HepG2 (cell line): Measurements from ENCODE around the gene APOD. TPM values are rescaled to one million over a fixed set of nuclear protein-coding genes. Genes with fewer than 3 reads are reported as not detected.

Experiments
- FOXC1 ChIP-seq: sonication (generic); formaldehyde crosslinking; IDR thresholded peaks from 2 replicates; pipeline ENCODE4 v1.8.0; 2022; ENCODE audit warnings: mild to moderate bottlenecking, missing genetic modification reagents, borderline replicate concordance
- MXD1 ChIP-seq: sonication (generic); formaldehyde crosslinking; IDR thresholded peaks from 2 replicates; pipeline ENCODE4 v1.4.0; 2020; ENCODE audit warnings: mild to moderate bottlenecking, missing genetic modification reagents
- MYNN ChIP-seq: sonication (generic); formaldehyde crosslinking; IDR thresholded peaks from 2 replicates; pipeline ENCODE4 v1.4.0; 2020; ENCODE audit warnings: mild to moderate bottlenecking, low read depth, missing genetic modification reagents
- NFRKB ChIP-seq: fragments of 450-650 bp; IDR thresholded peaks from 2 replicates; pipeline ENCODE4 v1.6.1; 2017
- POGK ChIP-seq: sonication (generic); formaldehyde crosslinking; conservative IDR thresholded peaks from 2 replicates; pipeline ENCODE4 v1.8.0; 2022; ENCODE audit warnings: mild to moderate bottlenecking, moderate library complexity, missing genetic modification reagents
- RFXAP ChIP-seq: sonication (generic); formaldehyde crosslinking; IDR thresholded peaks from 2 replicates; pipeline ENCODE4 v1.4.0; 2020; ENCODE audit warnings: missing genetic modification reagents, borderline replicate concordance
- ZBTB43 ChIP-seq: sonication (generic); formaldehyde crosslinking; conservative IDR thresholded peaks from 2 replicates; pipeline ENCODE4 v1.4.0; 2020; ENCODE audit warnings: missing genetic modification reagents
- ZFYVE20 ChIP-seq: sonication (generic); formaldehyde crosslinking; IDR thresholded peaks from 2 replicates; pipeline ENCODE4 v1.8.0; 2023; ENCODE audit warnings: low read depth, mild to moderate bottlenecking, moderate library complexity, missing genetic modification reagents, borderline replicate concordance
- ZNF235 ChIP-seq: sonication (generic); formaldehyde crosslinking; IDR thresholded peaks from 2 replicates; pipeline ENCODE4 v1.8.1; 2023; ENCODE audit warnings: mild to moderate bottlenecking, missing genetic modification reagents, borderline replicate concordance
- ZNF264 ChIP-seq: sonication (generic); formaldehyde crosslinking; IDR thresholded peaks from 2 replicates; pipeline ENCODE4 v1.4.0; 2020; ENCODE audit warnings: missing genetic modification reagents
- ZNF34 ChIP-seq: sonication (generic); formaldehyde crosslinking; IDR thresholded peaks from 2 replicates; pipeline ENCODE4 v1.4.0; 2020; ENCODE audit warnings: mild to moderate bottlenecking, missing genetic modification reagents, borderline replicate concordance
- ZNF619 ChIP-seq: sonication (generic); formaldehyde crosslinking; IDR thresholded peaks from 2 replicates; pipeline ENCODE4 v1.4.0; 2020; ENCODE audit warnings: mild to moderate bottlenecking, missing genetic modification reagents
- polyA plus RNA-seq, 8 experiments: library from polyadenylated mRNA; depleted of rRNA in 3 of 8; stranded (reverse) in 7 of 8; unstranded in 1 of 8; fragments of >200 nt; fragmentation: Illumina TruSeq in 4 of 8; extraction: Trizol in 4 of 8; gene quantifications; 2 replicates each; pipeline versions ENCODE4 v1.2.1 to v1.2.3, GENCODE V29; 2011 to 2016; ENCODE audit warnings: low read depth in 4 of 8, missing spikeins in 1 of 8, mixed read lengths in 1 of 8; ENCODE audit not compliant: insufficient read depth in 1 of 8
- total RNA-seq, 5 experiments: library from RNA; depleted of rRNA; stranded (reverse); fragments of >200 nt; fragmentation: Illumina TruSeq; extraction: Trizol; gene quantifications; 2 replicates each; pipeline ENCODE4 v1.2.3, GENCODE V29; 2016; ENCODE audit warnings: low read depth in 1 of 5
- TF ChIP-seq, protein P1 (sequence below), 2 experiments: IDR thresholded peaks; 2 replicates each; pipeline ENCODE4 v1.6.1; 2011 to 2012; ENCODE audit warnings: low read length in 2 of 2, borderline replicate concordance in 1 of 2, low read depth in 1 of 2, mild to moderate bottlenecking in 1 of 2, moderate library complexity in 1 of 2
- TF ChIP-seq, protein P2 (sequence below): sonication (generic); formaldehyde crosslinking; IDR thresholded peaks from 2 replicates; pipeline ENCODE4 v1.5.0; 2020; ENCODE audit warnings: mild to moderate bottlenecking, missing genetic modification reagents, borderline replicate concordance

The APOD gene
- total and polyA plus RNA-seq, 2 of the 13 experiments (the other 11 are each of a cell fraction or from before 2014, with no cell fraction given), result not detected

GRCh38 chr3:195542698-195543499 is 40.8 kb downstream of the APOD start, which contains the start of gene PPP1R2 (continued):
- TF ChIP-seq, protein P1, sequence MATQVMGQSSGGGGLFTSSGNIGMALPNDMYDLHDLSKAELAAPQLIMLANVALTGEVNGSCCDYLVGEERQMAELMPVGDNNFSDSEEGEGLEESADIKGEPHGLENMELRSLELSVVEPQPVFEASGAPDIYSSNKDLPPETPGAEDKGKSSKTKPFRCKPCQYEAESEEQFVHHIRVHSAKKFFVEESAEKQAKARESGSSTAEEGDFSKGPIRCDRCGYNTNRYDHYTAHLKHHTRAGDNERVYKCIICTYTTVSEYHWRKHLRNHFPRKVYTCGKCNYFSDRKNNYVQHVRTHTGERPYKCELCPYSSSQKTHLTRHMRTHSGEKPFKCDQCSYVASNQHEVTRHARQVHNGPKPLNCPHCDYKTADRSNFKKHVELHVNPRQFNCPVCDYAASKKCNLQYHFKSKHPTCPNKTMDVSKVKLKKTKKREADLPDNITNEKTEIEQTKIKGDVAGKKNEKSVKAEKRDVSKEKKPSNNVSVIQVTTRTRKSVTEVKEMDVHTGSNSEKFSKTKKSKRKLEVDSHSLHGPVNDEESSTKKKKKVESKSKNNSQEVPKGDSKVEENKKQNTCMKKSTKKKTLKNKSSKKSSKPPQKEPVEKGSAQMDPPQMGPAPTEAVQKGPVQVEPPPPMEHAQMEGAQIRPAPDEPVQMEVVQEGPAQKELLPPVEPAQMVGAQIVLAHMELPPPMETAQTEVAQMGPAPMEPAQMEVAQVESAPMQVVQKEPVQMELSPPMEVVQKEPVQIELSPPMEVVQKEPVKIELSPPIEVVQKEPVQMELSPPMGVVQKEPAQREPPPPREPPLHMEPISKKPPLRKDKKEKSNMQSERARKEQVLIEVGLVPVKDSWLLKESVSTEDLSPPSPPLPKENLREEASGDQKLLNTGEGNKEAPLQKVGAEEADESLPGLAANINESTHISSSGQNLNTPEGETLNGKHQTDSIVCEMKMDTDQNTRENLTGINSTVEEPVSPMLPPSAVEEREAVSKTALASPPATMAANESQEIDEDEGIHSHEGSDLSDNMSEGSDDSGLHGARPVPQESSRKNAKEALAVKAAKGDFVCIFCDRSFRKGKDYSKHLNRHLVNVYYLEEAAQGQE (IDR thresholded peaks at IDR 0.05; ENCODE audit: borderline replicate concordance in 1 of 2, low read depth in 1 of 2, low read length in 2 of 2), result peak in 1 of 2 experiments; percentile 45; a peak in 1 of 4 replicates
- TF ChIP-seq NFRKB, result no peak
- peak; percentile 74; the same call in 1 of the 2 replicates for TF ChIP-seq MXD1 (CRISPR knock-in tag)
- TF ChIP-seq ZNF34 (CRISPR knock-in tag), result no peak
- TF ChIP-seq, protein P2, sequence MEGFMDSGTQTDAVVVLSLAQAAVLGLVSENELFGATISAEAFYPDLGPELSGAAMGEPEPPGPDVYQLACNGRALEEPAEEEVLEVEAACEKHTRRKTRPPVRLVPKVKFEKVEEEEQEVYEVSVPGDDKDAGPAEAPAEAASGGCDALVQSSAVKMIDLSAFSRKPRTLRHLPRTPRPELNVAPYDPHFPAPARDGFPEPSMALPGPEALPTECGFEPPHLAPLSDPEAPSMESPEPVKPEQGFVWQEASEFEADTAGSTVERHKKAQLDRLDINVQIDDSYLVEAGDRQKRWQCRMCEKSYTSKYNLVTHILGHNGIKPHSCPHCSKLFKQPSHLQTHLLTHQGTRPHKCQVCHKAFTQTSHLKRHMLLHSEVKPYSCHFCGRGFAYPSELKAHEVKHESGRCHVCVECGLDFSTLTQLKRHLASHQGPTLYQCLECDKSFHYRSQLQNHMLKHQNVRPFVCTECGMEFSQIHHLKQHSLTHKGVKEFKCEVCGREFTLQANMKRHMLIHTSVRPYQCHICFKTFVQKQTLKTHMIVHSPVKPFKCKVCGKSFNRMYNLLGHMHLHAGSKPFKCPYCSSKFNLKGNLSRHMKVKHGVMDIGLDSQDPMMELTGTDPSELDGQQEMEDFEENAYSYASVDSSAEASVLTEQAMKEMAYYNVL (CRISPR knock-in tag), result peak; percentile 55; the same call in 1 of the 2 replicates
- TF ChIP-seq ZBTB43 (CRISPR knock-in tag), result no peak
- TF ChIP-seq FOXC1 (CRISPR knock-in tag), result peak; percentile 87; the same call in 1 of the 2 replicates
- TF ChIP-seq POGK (CRISPR knock-in tag), result peak; percentile 68; the same call in 1 of the 2 replicates
- no peak for TF ChIP-seq ZNF264 (CRISPR knock-in tag)
- no peak for TF ChIP-seq ZFYVE20 (CRISPR knock-in tag)
- no peak for TF ChIP-seq ZNF235 (CRISPR knock-in tag)
- TF ChIP-seq RFXAP (CRISPR knock-in tag), result 0 out of 2 replicates have a peak, but pooled peaks have one; percentile 29
- no peak for TF ChIP-seq MYNN (CRISPR knock-in tag)
- peak; percentile 31; the same call in 1 of the 2 replicates for TF ChIP-seq ZNF619 (CRISPR knock-in tag)
